Kidney epithelial cell (primary cell): ENCODE data around the gene UBN1. TPM values are rescaled to one million over a fixed set of nuclear protein-coding genes. Genes with fewer than 3 reads are reported as not detected.

Source experiments
- DNase-seq: peaks from one replicate; pipeline ENCODE4 v3.0.0-alpha.2; 2010; ENCODE audit warnings: low read depth
- H3K27me3 ChIP-seq: 2 replicates; pipeline ENCODE4 v1.6.0; 2011; ENCODE audit warnings: low read length; ENCODE audit not compliant: control insufficient read depth, insufficient read depth
- H3K36me3 ChIP-seq: 2 replicates; pipeline ENCODE4 v1.5.1; 2011; ENCODE audit warnings: low read length; ENCODE audit not compliant: control insufficient read depth, insufficient read depth
- H3K4me3 ChIP-seq: 2 replicates; pipeline ENCODE4 v1.5.1; 2011; ENCODE audit warnings: low read depth, mild to moderate bottlenecking, control low read depth, low read length
- total RNA-seq: library from RNA; depleted of rRNA; stranded (reverse); fragments of >200 nt; gene quantifications from 2 replicates; pipeline ENCODE4 v1.2.3, GENCODE V29; 2015
- TF ChIP-seq, protein P1 (sequence below): IDR thresholded peaks from 2 replicates; pipeline ENCODE4 v1.5.1; 2011; ENCODE audit warnings: mild to moderate bottlenecking, moderate library complexity, low read length, control low read depth, inconsistent platforms; ENCODE audit not compliant: insufficient read depth, poor library complexity, severe bottlenecking

UBN1 gene
- total RNA-seq, 1 donor from 2014 or later = 33.3 TPM

DNA sequence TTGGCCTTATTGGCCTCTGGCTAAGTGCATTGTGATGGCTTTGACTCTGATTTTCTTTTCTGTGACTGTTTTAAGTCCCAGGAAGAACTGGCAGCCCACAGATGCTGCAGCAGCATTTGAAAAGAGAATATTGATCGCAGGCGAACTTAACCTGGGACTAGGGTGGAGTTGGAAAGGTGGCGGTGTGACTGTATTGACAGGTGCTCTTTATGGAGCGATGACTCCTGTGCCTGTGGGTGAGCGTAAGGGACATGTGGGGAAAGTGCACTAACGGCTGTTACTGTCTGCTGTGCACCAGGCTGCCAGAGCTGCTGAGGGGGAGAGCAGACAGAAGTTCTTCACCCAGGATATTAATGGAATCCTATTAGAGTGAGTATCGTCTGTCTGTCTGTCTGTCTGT, 21.3 kb downstream of the UBN1 start:
- DNase-seq = no peak
- H3K36me3 ChIP-seq = peaks cover 4% of the 10 kb centered on the region
- no peak overlapping the region for H3K4me3 ChIP-seq
- no peaks in the 10 kb centered on the region for H3K27me3 ChIP-seq
- TF ChIP-seq, protein P1, sequence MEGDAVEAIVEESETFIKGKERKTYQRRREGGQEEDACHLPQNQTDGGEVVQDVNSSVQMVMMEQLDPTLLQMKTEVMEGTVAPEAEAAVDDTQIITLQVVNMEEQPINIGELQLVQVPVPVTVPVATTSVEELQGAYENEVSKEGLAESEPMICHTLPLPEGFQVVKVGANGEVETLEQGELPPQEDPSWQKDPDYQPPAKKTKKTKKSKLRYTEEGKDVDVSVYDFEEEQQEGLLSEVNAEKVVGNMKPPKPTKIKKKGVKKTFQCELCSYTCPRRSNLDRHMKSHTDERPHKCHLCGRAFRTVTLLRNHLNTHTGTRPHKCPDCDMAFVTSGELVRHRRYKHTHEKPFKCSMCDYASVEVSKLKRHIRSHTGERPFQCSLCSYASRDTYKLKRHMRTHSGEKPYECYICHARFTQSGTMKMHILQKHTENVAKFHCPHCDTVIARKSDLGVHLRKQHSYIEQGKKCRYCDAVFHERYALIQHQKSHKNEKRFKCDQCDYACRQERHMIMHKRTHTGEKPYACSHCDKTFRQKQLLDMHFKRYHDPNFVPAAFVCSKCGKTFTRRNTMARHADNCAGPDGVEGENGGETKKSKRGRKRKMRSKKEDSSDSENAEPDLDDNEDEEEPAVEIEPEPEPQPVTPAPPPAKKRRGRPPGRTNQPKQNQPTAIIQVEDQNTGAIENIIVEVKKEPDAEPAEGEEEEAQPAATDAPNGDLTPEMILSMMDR = no peak

DNA sequence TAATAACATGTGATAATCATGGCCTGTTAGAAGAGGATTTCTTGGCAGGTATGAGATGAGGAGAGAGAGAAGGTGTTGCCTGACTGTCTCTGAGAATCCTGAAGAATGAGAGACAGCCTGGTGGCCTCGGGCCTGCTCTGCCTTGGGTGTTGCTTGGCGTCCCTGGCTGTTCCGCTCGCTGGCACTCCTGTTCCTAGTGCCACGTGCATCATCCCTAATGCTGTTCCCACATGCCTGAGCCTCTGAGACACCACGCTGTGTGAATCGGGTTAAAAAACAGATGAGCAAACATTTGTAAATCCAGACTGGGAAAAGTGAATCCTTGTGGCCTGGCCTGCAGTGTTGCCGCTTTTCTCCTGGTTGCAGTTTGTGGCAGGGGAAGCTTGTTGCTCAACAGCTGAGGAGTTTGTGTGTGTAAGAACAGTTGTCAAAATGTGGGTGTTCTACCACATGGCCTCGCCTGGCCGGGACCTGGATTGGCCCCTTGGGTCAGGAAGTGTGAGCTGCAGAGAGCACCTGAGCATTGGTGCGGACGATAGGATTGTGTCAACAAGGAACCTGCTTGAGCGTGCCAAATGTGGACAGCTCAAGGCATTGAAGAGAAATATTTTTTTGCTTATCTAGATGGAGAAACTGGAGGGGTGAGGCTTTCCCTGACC, 22.0 kb downstream of the UBN1 start:
- H3K4me3 ChIP-seq = no peak overlapping the region
- H3K36me3 ChIP-seq = peaks cover 4% of the 10 kb centered on the region
- DNase-seq = no peak
- H3K27me3 ChIP-seq = no peaks in the 10 kb centered on the region
- TF ChIP-seq, protein P1 = no peak

DNA sequence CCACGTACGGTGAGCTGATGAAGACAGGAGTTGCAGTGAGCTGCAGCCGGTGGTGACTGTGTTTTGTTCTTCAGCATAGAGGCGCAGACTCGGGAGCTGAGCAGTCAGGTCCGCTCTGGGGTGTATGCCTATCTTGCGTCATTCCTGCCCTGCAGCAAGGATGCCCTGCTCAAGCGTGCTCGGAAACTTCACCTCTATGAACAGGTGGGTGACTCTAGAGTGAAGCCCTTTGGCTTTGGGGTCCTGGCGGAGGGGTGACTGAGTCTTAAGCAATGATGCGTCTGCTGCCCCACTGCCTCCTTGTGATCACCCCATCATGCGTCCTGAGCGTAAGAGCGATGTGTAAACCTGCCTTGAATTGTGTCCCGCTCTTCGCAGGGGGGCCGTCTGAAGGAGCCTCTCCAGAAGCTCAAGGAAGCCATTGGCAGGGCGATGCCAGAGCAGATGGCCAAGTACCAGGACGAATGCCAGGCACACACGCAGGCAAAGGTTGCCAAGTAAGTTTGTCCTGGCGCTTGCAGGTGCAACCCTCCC, 22.9 kb downstream of the UBN1 start:
- Histone ChIP-seq H3K4me3 (no peak overlapping the region), H3K27me3 (no peaks in the 10 kb centered on the region), H3K36me3 (peaks cover 4% of the 10 kb centered on the region)
- TF ChIP-seq, protein P1 = no peak
- no peak for DNase-seq

DNA sequence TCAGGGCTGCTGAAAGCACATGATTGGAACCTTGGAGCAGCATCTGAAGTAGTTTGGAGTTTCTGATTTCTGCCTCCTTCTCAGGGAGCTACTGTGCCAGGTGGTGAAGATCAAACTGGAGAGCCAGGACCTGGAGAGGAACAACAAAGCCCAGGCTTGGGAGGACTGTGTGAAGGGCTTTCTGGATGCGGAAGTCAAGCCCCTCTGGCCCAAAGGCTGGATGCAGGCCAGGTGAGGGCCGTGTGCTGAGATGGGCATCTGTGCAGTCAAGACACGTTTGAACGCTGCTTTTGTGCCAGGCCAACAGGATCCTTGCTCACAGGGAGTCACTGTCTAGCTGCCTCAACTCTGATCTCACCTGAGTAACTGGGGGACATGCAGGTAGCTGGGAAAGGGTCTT, 23.8 kb downstream of the UBN1 start:
- Histone ChIP-seq H3K36me3 (peaks cover 4% of the 10 kb centered on the region), H3K4me3 (no peak overlapping the region), H3K27me3 (no peaks in the 10 kb centered on the region)
- TF ChIP-seq, protein P1 = no peak
- no peak for DNase-seq

DNA sequence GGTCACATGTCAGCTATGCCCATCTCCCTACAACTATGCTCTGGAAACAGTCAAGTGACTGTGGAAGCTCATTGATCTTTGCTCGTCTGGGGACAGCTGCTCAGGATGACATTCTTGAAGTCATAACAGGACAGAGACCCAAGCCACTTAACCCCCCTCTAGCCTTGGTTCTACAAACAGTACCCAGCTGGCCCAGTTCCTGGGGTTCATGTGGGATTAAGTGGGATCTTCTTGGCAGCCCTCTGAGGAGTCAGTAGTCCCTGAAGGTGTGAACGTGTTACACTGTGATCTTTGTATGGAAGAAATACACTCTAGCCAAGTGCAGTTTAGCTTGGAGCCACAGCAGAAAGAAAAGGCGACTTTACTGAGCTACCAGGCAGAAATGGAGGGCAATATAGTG, 25.8 kb downstream of the UBN1 start:
- peaks cover 6% of the 10 kb centered on the region for H3K36me3 ChIP-seq
- no peaks in the 10 kb centered on the region for H3K27me3 ChIP-seq
- H3K4me3 ChIP-seq = no peak overlapping the region
- DNase-seq = no peak
- TF ChIP-seq, protein P1 = no peak

DNA sequence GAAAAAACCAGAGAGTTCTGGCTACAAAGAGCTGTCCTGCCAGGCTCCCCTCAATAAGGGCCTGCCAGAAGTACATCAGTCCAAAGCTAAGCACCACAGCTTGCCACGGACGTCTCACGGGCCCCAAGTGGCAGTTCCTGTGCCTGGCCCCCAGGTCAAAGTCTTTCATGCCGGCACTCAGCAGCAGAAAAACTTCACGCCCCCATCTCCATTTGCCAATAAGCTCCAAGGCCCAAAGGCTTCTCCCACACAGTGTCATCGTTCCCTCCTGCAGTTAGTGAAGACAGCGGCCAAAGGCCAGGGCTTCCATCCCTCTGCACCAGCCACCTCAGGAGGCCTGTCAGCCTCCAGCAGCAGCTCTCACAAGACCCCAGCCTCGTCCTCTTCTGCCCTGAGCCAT, 27.4 kb downstream of the UBN1 start:
- no peaks in the 10 kb centered on the region for H3K27me3 ChIP-seq
- TF ChIP-seq, protein P1 = no peak
- DNase-seq = no peak
- H3K4me3 ChIP-seq = no peak overlapping the region
- H3K36me3 ChIP-seq = peaks cover 7% of the 10 kb centered on the region
